ENCODE results near the gene NFKBIB. TPM values are rescaled to one million over a fixed set of nuclear protein-coding genes. Genes with fewer than 3 reads are reported as not detected.

Gene NFKBIB
- total and polyA plus RNA-seq, 2 donors (not counting 3 experiments of a cell fraction or from before 2014, with no cell fraction given): 25.0 to 30.8 TPM

- Histone ChIP-seq H3K4me3 (replicated peaks in 1 of 3; ENCODE audit: insufficient read depth in 1 of 3, low read depth in 1 of 3, low read length in 3 of 3) (no peak overlapping the region), H3K79me2 (ENCODE audit: control insufficient read depth, insufficient read depth, low read length) (no peaks in the 10 kb centered on the region), H3K9ac (replicated peaks; ENCODE audit: extremely low read depth, insufficient read depth, low read length) (no peak overlapping the region), H3K27ac (ENCODE audit: insufficient read depth, low read depth, low read length) (no peak overlapping the region), H3K27me3 (ENCODE audit: control insufficient read depth in 2 of 2, insufficient read depth in 2 of 2, low read length in 2 of 2) (no peaks in the 10 kb centered on the region), H3K4me2 (ENCODE audit: insufficient read depth, low read length) (no peak overlapping the region), H3K9me3 (replicated peaks; ENCODE audit: control insufficient read depth, insufficient read depth, low read length) (no peaks in the 10 kb centered on the region), H3K9me1 (replicated peaks; ENCODE audit: control insufficient read depth, extremely low read depth, insufficient read depth, low read length) (no peaks in the 10 kb centered on the region), H2AFZ (ENCODE audit: low read depth, low read length) (no peak overlapping the region), H3K36me3 (ENCODE audit: control insufficient read depth in 2 of 2, extremely low read depth in 1 of 2, insufficient read depth in 2 of 2, low read length in 2 of 2) (peaks cover 0 to 9% of the 10 kb centered on the region in 2 experiments), H4K20me1 (replicated peaks; ENCODE audit: control insufficient read depth, extremely low read depth, insufficient read depth, low read length) (no peaks in the 10 kb centered on the region), H3K4me1 (ENCODE audit: control insufficient read depth, extremely low read depth, insufficient read depth, low read length) (peaks cover 13% of the 10 kb centered on the region)
- dilution Hi-C loops (cut with MboI; ENCODE audit: extremely low pct_ligation_motif_present, low sequenced_read_pairs): no loop called here
- DNase-seq (ENCODE audit: low read depth, low spot score): no peak
- FAIRE-seq: no peak
- TF ChIP-seq JUN (IDR thresholded peaks at IDR 0.05; ENCODE audit: borderline replicate concordance, insufficient read depth, insufficient read length, low read depth) (no peak), MAX (IDR thresholded peaks at IDR 0.05; ENCODE audit: insufficient read depth, insufficient read length) (no peak), FOS (IDR thresholded peaks at IDR 0.05; ENCODE audit: borderline replicate concordance, insufficient read depth, low read length) (no peak), CTCF (IDR thresholded peaks at IDR 0.05; ENCODE audit: extremely low read depth in 1 of 2, insufficient read depth in 1 of 2, low read depth in 1 of 2, low read length in 2 of 2) (no peak), POLR2A (IDR thresholded peaks at IDR 0.05; ENCODE audit: low read depth, low read length) (no peak), POLR2AphosphoS5 (IDR thresholded peaks at IDR 0.05; ENCODE audit: insufficient read depth, low read depth, low read length) (no peak), GATA2 (IDR thresholded peaks at IDR 0.05; ENCODE audit: insufficient read depth, insufficient read length, low read depth, low read length) (no peak), EZH2 (IDR thresholded peaks at IDR 0.05; ENCODE audit: borderline replicate concordance, low read depth, low read length, severe bottlenecking) (no peak), MYC (IDR thresholded peaks at IDR 0.05; ENCODE audit: low read depth, low read length) (no peak)
- no TSS peak for BruUV-seq (replicated peaks)
- CTCF ChIA-PET: no interaction called here
- POLR2A ChIA-PET: no interaction called here
- intact Hi-C loops (cut with micrococcal nuclease): no loop called here
Observed at GRCh38 chr19:38880882-38881609, 18.7 kb upstream of the NFKBIB start.

Measured in endothelial cell of umbilical vein (primary cell).